C4-2B (cell line): ENCODE measurements around the gene ZDHHC13.

ENCODE experiments used
- ZFX ChIP-seq: fragments of 450-650 bp; IDR thresholded peaks from 2 replicates; pipeline ENCODE4 v1.6.1; 2017
- TF ChIP-seq, protein P1 (sequence below): fragments of 450-650 bp; conservative IDR thresholded peaks from 2 replicates; pipeline ENCODE4 v1.5.1; 2017; ENCODE audit warnings: mild to moderate bottlenecking

DNA sequence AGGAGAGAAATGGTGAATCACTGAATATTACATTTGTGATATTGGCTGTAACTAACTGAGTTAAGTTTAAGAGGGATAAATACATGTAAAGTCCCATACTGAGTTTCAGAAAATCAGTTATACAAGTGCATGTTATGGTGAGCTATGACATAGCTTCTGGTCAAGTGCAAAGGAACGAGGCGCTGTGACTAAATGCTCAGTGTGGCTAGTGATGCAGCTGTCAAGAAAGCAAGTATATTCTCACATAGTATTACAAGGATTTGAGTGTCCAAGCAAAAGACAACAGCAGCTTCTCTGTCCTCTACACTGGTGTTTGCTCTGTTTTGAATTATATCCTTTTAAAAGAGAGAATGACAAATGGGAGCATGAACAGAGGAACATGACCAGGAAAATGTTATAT, 44.7 kb downstream of the ZDHHC13 start:
- TF ChIP-seq, protein P1, sequence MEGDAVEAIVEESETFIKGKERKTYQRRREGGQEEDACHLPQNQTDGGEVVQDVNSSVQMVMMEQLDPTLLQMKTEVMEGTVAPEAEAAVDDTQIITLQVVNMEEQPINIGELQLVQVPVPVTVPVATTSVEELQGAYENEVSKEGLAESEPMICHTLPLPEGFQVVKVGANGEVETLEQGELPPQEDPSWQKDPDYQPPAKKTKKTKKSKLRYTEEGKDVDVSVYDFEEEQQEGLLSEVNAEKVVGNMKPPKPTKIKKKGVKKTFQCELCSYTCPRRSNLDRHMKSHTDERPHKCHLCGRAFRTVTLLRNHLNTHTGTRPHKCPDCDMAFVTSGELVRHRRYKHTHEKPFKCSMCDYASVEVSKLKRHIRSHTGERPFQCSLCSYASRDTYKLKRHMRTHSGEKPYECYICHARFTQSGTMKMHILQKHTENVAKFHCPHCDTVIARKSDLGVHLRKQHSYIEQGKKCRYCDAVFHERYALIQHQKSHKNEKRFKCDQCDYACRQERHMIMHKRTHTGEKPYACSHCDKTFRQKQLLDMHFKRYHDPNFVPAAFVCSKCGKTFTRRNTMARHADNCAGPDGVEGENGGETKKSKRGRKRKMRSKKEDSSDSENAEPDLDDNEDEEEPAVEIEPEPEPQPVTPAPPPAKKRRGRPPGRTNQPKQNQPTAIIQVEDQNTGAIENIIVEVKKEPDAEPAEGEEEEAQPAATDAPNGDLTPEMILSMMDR, result no peak
- no peak for TF ChIP-seq ZFX
